Retinal pigment epithelial cell (primary cell): Measurements from ENCODE around the gene HJV.

Experiments
- DNase-seq: peaks from one replicate; pipeline ENCODE4 v3.0.0-alpha.2; 2010; ENCODE audit warnings: low read depth
- H3K4me3 ChIP-seq: 2 replicates; pipeline ENCODE4 v1.5.1; 2011; ENCODE audit warnings: mild to moderate bottlenecking, low read length, control low read depth, moderate library complexity
- TF ChIP-seq, protein P1 (sequence below): conservative IDR thresholded peaks from 2 replicates; pipeline ENCODE4 v1.5.1; 2011; ENCODE audit warnings: low read depth, low read length, control low read depth, inconsistent platforms

Gene HJV

DNA sequence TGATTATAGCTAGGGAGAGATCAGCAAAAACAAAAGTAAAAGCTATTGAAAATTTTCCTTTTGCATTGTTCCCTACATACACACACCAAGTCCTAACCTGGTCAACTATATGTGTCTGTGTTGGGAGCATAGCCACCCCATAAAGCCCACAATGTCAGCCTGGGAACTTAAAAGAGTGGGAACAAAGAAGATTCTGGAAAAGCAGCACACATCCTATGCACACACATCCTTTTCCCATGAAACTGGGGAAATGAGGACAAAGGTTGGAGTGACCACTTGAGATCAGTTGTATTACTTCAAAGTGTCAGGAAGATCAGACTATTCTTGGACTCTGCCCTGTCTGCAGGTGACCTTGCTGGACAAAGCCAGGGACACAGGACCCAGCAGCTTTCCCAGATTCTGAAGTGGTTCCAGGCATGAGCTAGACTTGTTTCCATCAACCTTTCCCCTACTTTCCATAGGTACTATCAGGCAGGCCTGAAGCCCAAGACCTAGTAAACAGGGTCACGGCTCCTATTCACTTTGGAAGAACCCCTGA is 41.0 kb downstream of the HJV start:
- TF ChIP-seq, protein P1, sequence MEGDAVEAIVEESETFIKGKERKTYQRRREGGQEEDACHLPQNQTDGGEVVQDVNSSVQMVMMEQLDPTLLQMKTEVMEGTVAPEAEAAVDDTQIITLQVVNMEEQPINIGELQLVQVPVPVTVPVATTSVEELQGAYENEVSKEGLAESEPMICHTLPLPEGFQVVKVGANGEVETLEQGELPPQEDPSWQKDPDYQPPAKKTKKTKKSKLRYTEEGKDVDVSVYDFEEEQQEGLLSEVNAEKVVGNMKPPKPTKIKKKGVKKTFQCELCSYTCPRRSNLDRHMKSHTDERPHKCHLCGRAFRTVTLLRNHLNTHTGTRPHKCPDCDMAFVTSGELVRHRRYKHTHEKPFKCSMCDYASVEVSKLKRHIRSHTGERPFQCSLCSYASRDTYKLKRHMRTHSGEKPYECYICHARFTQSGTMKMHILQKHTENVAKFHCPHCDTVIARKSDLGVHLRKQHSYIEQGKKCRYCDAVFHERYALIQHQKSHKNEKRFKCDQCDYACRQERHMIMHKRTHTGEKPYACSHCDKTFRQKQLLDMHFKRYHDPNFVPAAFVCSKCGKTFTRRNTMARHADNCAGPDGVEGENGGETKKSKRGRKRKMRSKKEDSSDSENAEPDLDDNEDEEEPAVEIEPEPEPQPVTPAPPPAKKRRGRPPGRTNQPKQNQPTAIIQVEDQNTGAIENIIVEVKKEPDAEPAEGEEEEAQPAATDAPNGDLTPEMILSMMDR = no peak
- no peak overlapping the region for H3K4me3 ChIP-seq
- DNase-seq = no peak

DNA sequence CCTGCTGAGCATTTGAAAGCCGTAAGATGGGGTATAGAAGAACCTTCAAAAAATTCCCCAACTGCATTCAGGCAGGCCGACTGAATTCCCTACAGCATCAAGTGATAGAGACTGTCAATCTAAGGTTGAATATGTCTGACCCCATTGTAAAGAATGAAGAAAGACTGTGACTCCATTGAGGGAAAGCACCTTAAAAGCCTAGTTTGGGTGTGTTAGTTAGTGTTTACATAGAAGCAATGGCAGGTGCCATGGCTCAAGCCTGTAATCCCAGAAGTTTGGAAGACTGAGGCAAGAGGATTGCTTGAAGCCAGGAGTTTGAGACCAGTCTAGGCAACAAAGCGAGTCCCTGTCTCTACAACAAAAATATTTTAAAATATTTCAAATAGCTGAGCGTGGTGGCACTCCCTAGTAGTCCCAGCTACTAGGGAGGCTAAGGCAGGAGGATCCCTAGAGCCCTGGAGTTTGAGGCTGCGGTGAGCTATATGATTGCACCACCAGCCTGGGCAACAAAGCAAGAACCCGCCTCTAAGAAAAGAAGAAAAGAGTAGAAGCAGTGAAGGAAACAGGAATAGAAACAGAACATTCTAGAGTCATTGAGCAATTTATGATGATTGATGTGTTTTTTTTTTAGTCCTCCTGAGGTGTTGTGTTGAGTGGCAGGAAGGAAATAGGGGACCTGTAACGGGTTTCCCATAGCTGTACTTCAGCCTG is 41.6 kb downstream of the HJV start:
- H3K4me3 ChIP-seq = no peak overlapping the region
- TF ChIP-seq, protein P1 = no peak
- no peak for DNase-seq

DNA sequence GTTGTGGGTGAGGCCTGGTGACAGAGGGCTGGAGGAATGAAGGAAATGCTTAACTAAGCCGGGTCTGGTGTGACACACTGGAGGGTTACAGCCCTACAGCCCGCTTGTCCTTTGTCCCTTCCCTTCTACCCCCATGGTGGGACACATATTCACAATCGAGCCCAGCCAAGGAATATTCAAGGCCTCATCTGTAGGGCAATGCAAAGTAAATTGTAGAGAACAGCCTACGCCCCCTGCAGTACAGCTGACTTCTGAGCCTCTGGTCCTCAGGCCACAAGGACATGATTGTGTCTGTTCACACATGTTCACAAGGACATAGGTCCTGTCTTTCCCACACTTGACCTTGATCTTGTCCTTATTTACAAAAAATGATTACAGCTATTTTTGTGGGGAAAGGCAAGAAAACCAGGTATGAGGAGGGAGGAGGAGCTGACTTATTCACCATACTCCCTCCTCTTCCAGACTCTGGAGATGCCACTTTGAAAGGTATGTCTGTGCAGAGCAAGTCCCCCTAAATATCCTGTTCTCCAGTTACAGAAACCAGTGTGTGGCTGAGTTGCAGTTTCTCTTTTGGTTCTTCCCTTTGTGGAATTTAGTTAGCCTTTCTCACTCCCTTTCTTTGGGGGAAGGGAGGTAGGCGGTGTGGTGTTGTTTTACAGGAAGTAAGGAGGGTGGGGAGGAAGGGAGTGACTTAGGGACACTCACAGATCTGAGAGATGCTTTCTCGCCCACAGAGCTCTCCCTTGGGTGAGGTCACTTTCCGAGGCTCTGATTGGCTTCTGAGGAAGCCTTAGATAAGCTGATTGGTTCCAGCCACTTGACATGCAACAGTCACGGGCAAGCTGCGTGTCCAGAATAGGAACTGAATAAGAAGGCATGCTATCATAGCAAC is 42.4 kb downstream of the HJV start:
- DNase-seq = peak; percentile 82
- TF ChIP-seq, protein P1 = peak; percentile 38
- H3K4me3 ChIP-seq = no peak overlapping the region

DNA sequence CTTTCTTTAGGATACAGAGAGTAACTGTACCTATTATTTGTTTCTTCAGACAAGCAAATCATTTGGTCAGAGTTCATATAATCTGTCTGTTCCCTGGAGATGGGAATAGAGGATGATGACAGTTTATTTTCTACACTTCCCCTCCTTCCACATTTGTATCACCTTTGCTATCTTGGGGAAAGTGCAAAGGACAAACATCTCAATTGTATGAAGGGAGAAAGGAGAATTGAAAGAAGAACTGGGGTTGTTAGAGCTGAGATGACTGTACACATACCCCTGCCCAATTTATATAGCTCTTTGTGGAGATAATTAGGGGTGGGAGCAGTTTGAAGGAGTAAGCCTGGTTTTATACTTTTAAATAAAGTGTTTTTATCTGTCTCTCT is 43.1 kb downstream of the HJV start:
- TF ChIP-seq, protein P1 = no peak
- H3K4me3 ChIP-seq = no peak overlapping the region
- DNase-seq = no peak

DNA sequence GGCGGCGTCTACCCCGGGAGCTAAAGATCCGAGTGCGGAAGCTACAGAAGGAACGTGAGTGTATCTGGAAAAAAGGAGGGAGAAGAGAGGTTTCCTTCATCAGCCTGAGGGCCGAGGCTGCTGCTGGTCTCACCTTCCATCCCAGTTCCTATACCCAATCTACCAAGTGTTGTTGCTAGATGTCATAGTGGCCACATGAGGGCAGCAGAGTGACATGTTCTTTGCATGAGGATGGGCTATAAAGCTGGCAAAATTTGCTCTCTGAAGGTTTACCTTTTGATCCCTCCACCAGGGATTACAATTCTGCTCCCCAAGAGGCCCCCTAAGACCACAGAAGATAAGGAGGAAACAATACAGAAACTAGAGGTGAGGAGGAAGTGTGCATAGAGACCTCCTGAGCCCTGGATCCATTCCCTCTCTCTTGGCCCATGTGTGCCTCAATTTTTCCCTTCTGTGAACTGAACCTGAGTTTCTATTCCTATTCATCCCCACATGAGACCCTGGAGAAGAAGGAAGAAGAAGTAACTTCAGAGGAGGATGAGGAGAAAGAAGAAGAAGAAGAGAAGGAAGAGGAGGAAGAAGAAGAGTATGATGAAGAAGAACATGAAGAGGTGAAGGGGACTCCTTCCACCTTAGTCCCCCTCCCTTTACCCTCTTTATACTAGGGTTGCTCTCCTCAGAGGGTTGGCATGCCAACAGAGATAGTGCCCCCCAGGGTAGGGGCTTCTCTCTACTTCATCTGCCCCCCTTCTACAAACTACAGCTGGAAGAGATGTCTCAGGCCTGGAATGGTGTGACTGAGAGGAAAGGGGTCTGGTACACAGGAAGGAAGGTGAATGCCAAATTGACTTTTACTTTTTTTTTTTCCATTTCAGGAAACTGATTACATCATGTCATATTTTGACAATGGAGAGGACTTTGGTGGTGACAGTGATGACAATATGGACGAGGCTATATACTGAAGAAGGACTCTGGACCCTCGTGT is 43.8 kb downstream of the HJV start:
- DNase-seq = no peak
- no peak overlapping the region for H3K4me3 ChIP-seq
- TF ChIP-seq, protein P1 = peak; percentile 83

DNA sequence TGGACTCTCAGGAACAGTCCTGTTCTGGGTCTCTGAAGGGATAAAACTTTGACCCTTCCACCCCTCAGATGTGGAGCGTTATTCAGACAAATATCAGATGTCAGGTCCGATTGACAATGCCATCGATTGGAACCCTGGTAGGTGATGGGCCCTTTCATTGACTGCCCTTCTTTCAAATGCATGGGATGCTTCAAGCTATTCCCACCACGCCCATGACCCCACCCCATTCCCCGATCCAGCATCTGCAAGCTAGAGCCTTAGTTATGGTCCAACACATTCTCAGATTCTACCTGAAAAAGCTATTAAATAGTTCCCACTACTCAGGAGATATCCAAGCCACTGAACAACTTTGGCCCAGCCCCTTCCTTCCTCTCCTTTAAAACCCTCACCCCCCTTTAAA is 44.5 kb downstream of the HJV start:
- TF ChIP-seq, protein P1 = no peak
- no peak for DNase-seq
- no peak overlapping the region for H3K4me3 ChIP-seq
